ENCODE results near the gene OR6S1. TPM values are rescaled to one million over a fixed set of nuclear protein-coding genes. Genes with fewer than 3 reads are reported as not detected.

The OR6S1 gene
- total and polyA plus RNA-seq, 2 experiments from 2014 or later, result not detected

DNA sequence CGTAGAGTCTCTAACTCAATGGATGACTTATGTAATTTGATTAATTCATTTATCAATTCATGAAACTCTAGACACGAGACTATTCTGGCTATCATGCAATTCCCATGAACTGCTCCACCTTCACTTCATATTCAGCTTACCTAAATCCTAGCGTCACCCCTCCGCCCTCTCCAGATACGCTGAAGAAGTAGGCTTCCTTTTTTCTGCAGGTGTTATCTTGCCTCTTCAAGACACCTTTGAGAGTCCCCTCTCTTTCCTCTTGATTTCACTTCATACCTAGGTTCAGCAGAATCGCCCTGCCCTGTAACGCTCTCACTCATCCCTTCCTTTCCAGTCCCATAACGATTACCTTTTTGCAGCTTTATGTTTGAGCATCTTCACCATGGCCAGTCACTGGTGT lies 38.9 kb upstream of the OR6S1 start:
- no peak for DNase-seq (ENCODE audit: low spot score)
- H3K4me2 ChIP-seq, result peak overlapping the region; percentile 87
- no peaks in the 10 kb centered on the region for H3K9me2 ChIP-seq (replicated peaks; ENCODE audit: insufficient read depth)
- peak overlapping the region; percentile 58 for H2AFZ ChIP-seq
- peaks cover 10% of the 10 kb centered on the region for H3K4me1 ChIP-seq (ENCODE audit: insufficient read depth)
- 76% methylated on average over 8 of the region's 8 CpGs for WGBS (ENCODE audit: low lambda C conversion rate, missing lambda C conversion rate)
- peaks cover 7% of the 10 kb centered on the region for H3K27me3 ChIP-seq
- TF ChIP-seq EZH2 (IDR thresholded peaks at IDR 0.05; ENCODE audit: borderline replicate concordance) (no peak), EZH2phosphoT487 (IDR thresholded peaks at IDR 0.05; ENCODE audit: low read depth, severe bottlenecking, unreplicated experiment) (no peak)
- TF ChIP-seq, protein P1, sequence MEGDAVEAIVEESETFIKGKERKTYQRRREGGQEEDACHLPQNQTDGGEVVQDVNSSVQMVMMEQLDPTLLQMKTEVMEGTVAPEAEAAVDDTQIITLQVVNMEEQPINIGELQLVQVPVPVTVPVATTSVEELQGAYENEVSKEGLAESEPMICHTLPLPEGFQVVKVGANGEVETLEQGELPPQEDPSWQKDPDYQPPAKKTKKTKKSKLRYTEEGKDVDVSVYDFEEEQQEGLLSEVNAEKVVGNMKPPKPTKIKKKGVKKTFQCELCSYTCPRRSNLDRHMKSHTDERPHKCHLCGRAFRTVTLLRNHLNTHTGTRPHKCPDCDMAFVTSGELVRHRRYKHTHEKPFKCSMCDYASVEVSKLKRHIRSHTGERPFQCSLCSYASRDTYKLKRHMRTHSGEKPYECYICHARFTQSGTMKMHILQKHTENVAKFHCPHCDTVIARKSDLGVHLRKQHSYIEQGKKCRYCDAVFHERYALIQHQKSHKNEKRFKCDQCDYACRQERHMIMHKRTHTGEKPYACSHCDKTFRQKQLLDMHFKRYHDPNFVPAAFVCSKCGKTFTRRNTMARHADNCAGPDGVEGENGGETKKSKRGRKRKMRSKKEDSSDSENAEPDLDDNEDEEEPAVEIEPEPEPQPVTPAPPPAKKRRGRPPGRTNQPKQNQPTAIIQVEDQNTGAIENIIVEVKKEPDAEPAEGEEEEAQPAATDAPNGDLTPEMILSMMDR (IDR thresholded peaks at IDR 0.05; ENCODE audit: poor library complexity), result no peak
- H3K36me3 ChIP-seq (replicated peaks; ENCODE audit: insufficient read depth, low read depth), result no peaks in the 10 kb centered on the region
- no peaks in the 10 kb centered on the region for H4K20me1 ChIP-seq (ENCODE audit: insufficient read depth, poor library complexity, severe bottlenecking)
- H3K79me2 ChIP-seq, result no peaks in the 10 kb centered on the region
- H3K27ac ChIP-seq, result peak overlapping the region; percentile 99
- H3K9me3 ChIP-seq (ENCODE audit: low read depth), result no peaks in the 10 kb centered on the region
- peak overlapping the region; percentile 18 for H3K4me3 ChIP-seq

DNA sequence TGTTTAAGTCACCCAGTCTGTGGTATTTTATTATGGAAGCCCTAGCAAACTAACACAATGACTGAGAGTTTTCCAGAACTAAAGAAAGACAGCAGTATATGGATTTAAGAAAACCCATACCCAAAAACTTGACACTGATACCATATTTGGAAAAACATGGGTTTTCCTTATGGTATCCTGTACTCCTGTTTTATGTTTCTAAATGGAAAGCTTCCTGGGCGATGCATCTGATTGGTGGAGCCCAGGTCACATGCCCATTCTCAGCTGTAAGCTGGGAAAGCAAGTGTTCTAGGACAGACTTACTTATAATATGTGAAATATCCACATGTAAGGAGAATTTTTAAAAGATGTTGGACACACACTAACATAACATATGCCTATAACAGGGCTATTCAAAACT lies 38.4 kb upstream of the OR6S1 start:
- no peak overlapping the region for H3K4me3 ChIP-seq
- peak; percentile 53 for DNase-seq (ENCODE audit: low spot score)
- peaks cover 10% of the 10 kb centered on the region for H3K4me1 ChIP-seq (ENCODE audit: insufficient read depth)
- H3K36me3 ChIP-seq (replicated peaks; ENCODE audit: insufficient read depth, low read depth), result no peaks in the 10 kb centered on the region
- no peaks in the 10 kb centered on the region for H3K79me2 ChIP-seq
- H3K27ac ChIP-seq, result no peak overlapping the region
- no peak for TF ChIP-seq EZH2 (IDR thresholded peaks at IDR 0.05; ENCODE audit: borderline replicate concordance)
- no peaks in the 10 kb centered on the region for H4K20me1 ChIP-seq (ENCODE audit: insufficient read depth, poor library complexity, severe bottlenecking)
- H3K9me2 ChIP-seq (replicated peaks; ENCODE audit: insufficient read depth), result no peaks in the 10 kb centered on the region
- peak overlapping the region; percentile 87 for H3K4me2 ChIP-seq
- no peak overlapping the region for H2AFZ ChIP-seq
- whole genome bisulfite sequencing (ENCODE audit: low lambda C conversion rate, missing lambda C conversion rate), result 95% methylated on average over 1 of the region's 1 CpG
- peaks cover 7% of the 10 kb centered on the region for H3K27me3 ChIP-seq
- no peaks in the 10 kb centered on the region for H3K9me3 ChIP-seq (ENCODE audit: low read depth)

DNA sequence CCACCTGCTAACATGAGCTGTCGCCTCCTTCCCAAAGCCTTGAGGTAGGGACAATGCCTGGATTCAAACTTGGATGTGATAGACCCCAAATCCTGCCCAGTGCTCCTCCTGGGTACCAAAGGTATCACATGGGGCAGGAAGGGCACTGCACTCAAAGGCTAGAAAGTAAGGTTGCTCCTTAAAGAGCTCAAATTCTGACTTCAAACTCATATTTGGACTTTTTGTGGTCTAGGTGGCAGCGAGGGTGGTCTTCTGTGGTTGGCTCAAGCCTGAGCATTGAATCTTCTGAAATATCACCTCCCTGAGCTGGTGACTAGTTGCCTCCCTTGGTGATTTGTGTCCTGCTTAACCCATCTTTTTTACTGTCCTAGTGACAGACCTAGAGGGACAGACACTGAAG lies 34.6 kb upstream of the OR6S1 start:
- no peak overlapping the region for H2AFZ ChIP-seq
- 94% methylated on average over 2 of the region's 2 CpGs for WGBS (ENCODE audit: low lambda C conversion rate, missing lambda C conversion rate)
- H3K9me2 ChIP-seq (replicated peaks; ENCODE audit: insufficient read depth), result no peaks in the 10 kb centered on the region

DNA sequence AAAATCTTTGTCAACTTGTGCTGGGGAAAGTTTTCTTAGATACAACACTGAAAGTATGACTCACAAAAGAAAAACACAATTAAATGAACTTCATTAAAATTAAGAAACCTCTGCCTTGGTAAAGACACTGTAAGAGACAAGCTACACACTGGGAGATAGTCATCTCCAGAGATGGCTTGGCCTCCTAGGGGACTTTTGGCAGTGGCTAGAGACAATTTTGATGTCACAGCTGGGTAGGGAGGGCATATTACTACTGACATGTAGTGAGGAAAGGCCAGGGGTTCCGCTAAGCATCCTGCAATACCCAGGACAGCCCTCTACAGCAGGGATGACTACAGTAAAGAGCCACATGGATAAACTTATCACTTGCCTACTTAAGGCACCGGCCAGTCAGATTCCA lies 34.2 kb upstream of the OR6S1 start:
- DNase-seq (ENCODE audit: low spot score), result no peak
- Histone ChIP-seq H3K4me1 (ENCODE audit: insufficient read depth) (peaks cover 9% of the 10 kb centered on the region), H3K36me3 (replicated peaks; ENCODE audit: insufficient read depth, low read depth) (no peaks in the 10 kb centered on the region), H3K4me3 (no peak overlapping the region), H2AFZ (no peak overlapping the region), H3K27ac (no peak overlapping the region), H3K4me2 (no peak overlapping the region), H3K79me2 (no peaks in the 10 kb centered on the region), H3K9me3 (ENCODE audit: low read depth) (no peaks in the 10 kb centered on the region), H4K20me1 (ENCODE audit: insufficient read depth, poor library complexity, severe bottlenecking) (no peaks in the 10 kb centered on the region), H3K27me3 (peaks cover 7% of the 10 kb centered on the region), H3K9me2 (replicated peaks; ENCODE audit: insufficient read depth) (no peaks in the 10 kb centered on the region)
- no peak for TF ChIP-seq EZH2 (IDR thresholded peaks at IDR 0.05; ENCODE audit: borderline replicate concordance)
- TF ChIP-seq, protein P1 (IDR thresholded peaks at IDR 0.05; ENCODE audit: poor library complexity), result no peak
- TF ChIP-seq EZH2phosphoT487 (IDR thresholded peaks at IDR 0.05; ENCODE audit: low read depth, severe bottlenecking, unreplicated experiment), result no peak
- WGBS (ENCODE audit: low lambda C conversion rate, missing lambda C conversion rate), result 85% methylated on average over 2 of the region's 2 CpGs

More for the DNA sequence above, 34.6 kb upstream of the OR6S1 start:
- Histone ChIP-seq H3K79me2 (no peaks in the 10 kb centered on the region), H4K20me1 (ENCODE audit: insufficient read depth, poor library complexity, severe bottlenecking) (no peaks in the 10 kb centered on the region), H3K4me1 (ENCODE audit: insufficient read depth) (peaks cover 10% of the 10 kb centered on the region), H3K27me3 (peaks cover 7% of the 10 kb centered on the region), H3K36me3 (replicated peaks; ENCODE audit: insufficient read depth, low read depth) (no peaks in the 10 kb centered on the region), H3K27ac (no peak overlapping the region), H3K9me3 (ENCODE audit: low read depth) (no peaks in the 10 kb centered on the region), H3K4me3 (no peak overlapping the region), H3K4me2 (no peak overlapping the region)
- TF ChIP-seq, protein P1 (IDR thresholded peaks at IDR 0.05; ENCODE audit: poor library complexity), result no peak
- TF ChIP-seq EZH2phosphoT487 (IDR thresholded peaks at IDR 0.05; ENCODE audit: low read depth, severe bottlenecking, unreplicated experiment), result no peak
- no peak for TF ChIP-seq EZH2 (IDR thresholded peaks at IDR 0.05; ENCODE audit: borderline replicate concordance)
- no peak for DNase-seq (ENCODE audit: low spot score)

All from hepatocyte (in vitro differentiated cells).